ENCODE data around the gene TENT4A.

Gene TENT4A

DNA sequence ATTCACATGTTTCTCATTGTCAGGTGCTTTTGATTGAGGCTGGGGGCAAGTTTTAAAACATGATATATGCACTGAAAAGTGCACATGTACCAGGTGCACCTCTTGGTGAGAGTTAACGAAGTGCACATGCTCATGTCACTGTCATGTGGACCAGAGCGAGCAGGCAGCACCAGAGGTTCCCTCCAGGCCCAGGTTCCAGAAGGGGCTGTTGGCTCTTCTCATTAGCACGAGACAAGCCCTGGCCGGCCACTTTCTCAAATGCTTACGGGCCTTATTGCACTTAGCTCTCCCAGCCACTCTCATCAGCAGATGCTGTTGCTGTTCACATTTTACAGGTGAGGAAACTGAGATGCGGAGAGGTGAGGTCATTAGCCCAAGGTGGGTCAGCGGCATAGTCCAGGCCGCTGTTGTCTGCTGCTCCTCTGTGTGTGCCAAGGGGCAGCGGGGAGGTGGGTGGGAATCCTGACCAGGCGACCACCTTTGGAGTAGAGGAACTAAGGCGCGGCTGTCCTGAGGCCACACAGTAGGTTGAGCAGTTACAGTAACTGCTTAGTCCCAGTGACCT lies 27.4 kb downstream of the TENT4A start:
- H3K4me3 Mint-ChIP-seq, result no peak overlapping the region
- H3K36me3 Mint-ChIP-seq (ENCODE audit: low read depth), result peaks cover 35% of the 10 kb centered on the region
- no peaks in the 10 kb centered on the region for H3K27me3 Mint-ChIP-seq (ENCODE audit: low read depth)
- H3K4me1 Mint-ChIP-seq (ENCODE audit: low read depth), result peaks cover 18% of the 10 kb centered on the region
- H3K27ac Mint-ChIP-seq, result no peak overlapping the region
- no peaks in the 10 kb centered on the region for H3K9me3 Mint-ChIP-seq

GRCh38 chr5:6742081-6742758 lies 29.0 kb downstream of the TENT4A start:
- no peaks in the 10 kb centered on the region for H3K9me3 Mint-ChIP-seq
- H3K27ac Mint-ChIP-seq, result no peak overlapping the region

DNA sequence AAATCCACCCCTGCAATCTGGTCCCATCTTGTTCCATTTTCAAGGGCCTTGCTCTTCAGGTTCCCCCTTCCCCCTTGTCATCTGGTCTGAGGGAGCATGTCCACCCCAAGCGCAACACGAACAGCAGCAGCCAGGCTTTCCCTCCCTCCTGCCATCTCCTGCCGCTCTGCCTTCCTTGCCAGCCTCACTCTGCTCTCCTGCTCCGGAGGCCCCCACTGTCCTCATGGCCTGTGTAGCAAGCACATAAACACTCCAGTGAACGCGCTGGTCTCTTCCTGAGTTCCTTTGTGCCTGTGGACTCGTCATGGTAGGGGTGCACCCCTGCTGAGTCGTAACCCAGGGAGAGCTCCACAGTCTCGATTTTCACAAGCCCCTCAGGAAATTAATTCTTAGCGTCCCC lies 29.9 kb downstream of the TENT4A start:
- H3K4me3 Mint-ChIP-seq, result no peak overlapping the region
- H3K4me1 Mint-ChIP-seq (ENCODE audit: low read depth), result no peaks in the 10 kb centered on the region
- H3K27ac Mint-ChIP-seq, result peak overlapping the region; percentile 63
- peaks cover 35% of the 10 kb centered on the region for H3K36me3 Mint-ChIP-seq (ENCODE audit: low read depth)
- H3K9me3 Mint-ChIP-seq, result no peaks in the 10 kb centered on the region
- no peaks in the 10 kb centered on the region for H3K27me3 Mint-ChIP-seq (ENCODE audit: low read depth)

More at GRCh38 chr5:6742081-6742758, 29.0 kb downstream of the TENT4A start:
- Mint-ChIP-seq H3K27me3 (ENCODE audit: low read depth) (no peaks in the 10 kb centered on the region), H3K4me3 (no peak overlapping the region), H3K4me1 (ENCODE audit: low read depth) (peaks cover 5% of the 10 kb centered on the region), H3K36me3 (ENCODE audit: low read depth) (peaks cover 38% of the 10 kb centered on the region)

GRCh38 chr5:6744841-6745705 lies 31.8 kb downstream of the TENT4A start:
- peaks cover 34% of the 10 kb centered on the region for H3K36me3 Mint-ChIP-seq (ENCODE audit: low read depth)

DNA sequence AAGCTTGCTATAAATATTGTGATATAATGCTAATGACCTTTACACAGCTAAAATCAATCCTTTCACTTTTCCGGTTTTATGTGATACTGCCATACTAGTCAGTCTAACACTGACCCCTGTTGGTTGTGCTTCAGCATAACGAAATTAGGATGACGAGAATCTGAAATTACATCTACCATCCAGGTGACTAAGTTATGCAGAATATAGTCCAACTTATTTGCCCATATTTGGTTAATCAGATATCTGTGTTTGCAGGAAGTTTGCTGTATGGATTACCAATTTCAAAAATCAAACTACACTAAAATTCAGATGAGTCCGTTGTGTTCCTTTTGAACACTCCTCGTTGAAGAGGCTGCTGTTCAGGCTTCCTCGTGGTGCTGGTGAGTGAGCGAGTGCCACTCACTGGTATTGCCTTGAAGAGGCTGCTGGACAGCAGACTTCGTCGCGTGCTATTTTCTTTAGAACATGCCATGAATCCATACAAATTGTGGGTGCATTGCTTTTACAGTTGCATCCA lies 32.5 kb downstream of the TENT4A start:
- Mint-ChIP-seq H3K27ac (no peak overlapping the region), H3K4me3 (no peak overlapping the region), H3K9me3 (no peaks in the 10 kb centered on the region), H3K4me1 (ENCODE audit: low read depth) (no peaks in the 10 kb centered on the region), H3K36me3 (ENCODE audit: low read depth) (peaks cover 30% of the 10 kb centered on the region), H3K27me3 (ENCODE audit: low read depth) (no peaks in the 10 kb centered on the region)

More at GRCh38 chr5:6744841-6745705, 31.8 kb downstream of the TENT4A start:
- Mint-ChIP-seq H3K9me3 (no peaks in the 10 kb centered on the region), H3K27me3 (ENCODE audit: low read depth) (no peaks in the 10 kb centered on the region), H3K4me3 (no peak overlapping the region), H3K4me1 (ENCODE audit: low read depth) (no peaks in the 10 kb centered on the region), H3K27ac (no peak overlapping the region)

- Mint-ChIP-seq H3K9me3 (no peaks in the 10 kb centered on the region), H3K27ac (no peak overlapping the region), H3K27me3 (ENCODE audit: low read depth) (no peaks in the 10 kb centered on the region), H3K4me3 (no peak overlapping the region), H3K36me3 (ENCODE audit: low read depth) (peaks cover 31% of the 10 kb centered on the region), H3K4me1 (ENCODE audit: low read depth) (peaks cover under 1% of the 10 kb centered on the region)
Observed at GRCh38 chr5:6746244-6746643, 33.0 kb downstream of the TENT4A start.

DNA sequence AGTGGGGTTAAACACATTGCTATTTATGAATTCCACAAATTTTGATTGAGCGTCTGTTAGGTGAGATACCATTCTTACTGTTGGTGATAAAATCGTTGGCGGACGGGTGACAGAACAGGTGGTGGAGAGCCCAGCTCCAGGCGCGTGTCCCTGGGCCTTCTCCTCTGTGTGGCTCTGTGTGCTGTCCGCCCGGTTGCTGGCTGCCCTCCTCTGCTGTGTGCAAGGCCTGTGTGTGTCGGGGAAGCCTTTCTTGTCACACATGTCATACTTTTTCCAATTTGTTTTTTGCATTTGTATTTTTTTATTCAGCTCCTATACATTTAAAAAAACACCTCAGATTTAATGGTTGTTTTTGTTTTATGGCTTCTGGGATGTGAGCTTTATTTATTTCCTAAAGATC lies 33.9 kb downstream of the TENT4A start:
- Mint-ChIP-seq H3K27ac (no peak overlapping the region), H3K36me3 (ENCODE audit: low read depth) (peaks cover 36% of the 10 kb centered on the region), H3K9me3 (no peaks in the 10 kb centered on the region), H3K27me3 (ENCODE audit: low read depth) (no peaks in the 10 kb centered on the region), H3K4me1 (ENCODE audit: low read depth) (peaks cover 1% of the 10 kb centered on the region), H3K4me3 (no peak overlapping the region)

DNA sequence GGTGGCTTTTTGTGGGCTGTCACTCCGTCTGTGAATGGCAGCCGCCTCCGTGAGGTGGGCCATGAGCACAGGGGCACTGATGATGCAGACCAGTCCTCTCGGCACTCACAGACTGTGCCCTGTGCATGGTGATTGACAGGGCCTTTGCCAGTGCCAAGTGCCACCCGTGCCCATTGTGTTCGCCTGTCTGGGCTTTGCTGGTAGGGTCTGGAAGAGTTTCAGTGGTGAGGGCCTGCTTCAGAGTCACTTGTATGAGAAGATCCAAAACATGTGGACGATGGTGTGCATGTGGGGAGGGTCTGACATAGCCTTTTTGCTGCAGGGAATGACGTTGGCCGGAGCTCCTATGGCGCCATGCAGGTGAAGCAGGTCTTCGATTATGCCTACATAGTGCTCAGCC lies 34.9 kb downstream of the TENT4A start:
- no peaks in the 10 kb centered on the region for H3K9me3 Mint-ChIP-seq
- no peaks in the 10 kb centered on the region for H3K27me3 Mint-ChIP-seq (ENCODE audit: low read depth)
- no peak overlapping the region for H3K27ac Mint-ChIP-seq
- peaks cover 1% of the 10 kb centered on the region for H3K4me1 Mint-ChIP-seq (ENCODE audit: low read depth)
- no peak overlapping the region for H3K4me3 Mint-ChIP-seq
- peaks cover 40% of the 10 kb centered on the region for H3K36me3 Mint-ChIP-seq (ENCODE audit: low read depth)

- H3K9me3 Mint-ChIP-seq, result no peaks in the 10 kb centered on the region
- H3K4me1 Mint-ChIP-seq (ENCODE audit: low read depth), result peaks cover 1% of the 10 kb centered on the region
- no peak overlapping the region for H3K4me3 Mint-ChIP-seq
- H3K27me3 Mint-ChIP-seq (ENCODE audit: low read depth), result no peaks in the 10 kb centered on the region
- no peak overlapping the region for H3K27ac Mint-ChIP-seq
- H3K36me3 Mint-ChIP-seq (ENCODE audit: low read depth), result peaks cover 47% of the 10 kb centered on the region
Observed at GRCh38 chr5:6749026-6749716, 35.9 kb downstream of the TENT4A start.

- H3K4me1 Mint-ChIP-seq (ENCODE audit: low read depth), result peaks cover 1% of the 10 kb centered on the region
- H3K9me3 Mint-ChIP-seq, result no peaks in the 10 kb centered on the region
- no peak overlapping the region for H3K27ac Mint-ChIP-seq
- peaks cover 51% of the 10 kb centered on the region for H3K36me3 Mint-ChIP-seq (ENCODE audit: low read depth)
- H3K4me3 Mint-ChIP-seq, result no peak overlapping the region
- H3K27me3 Mint-ChIP-seq (ENCODE audit: low read depth), result no peaks in the 10 kb centered on the region
Observed at GRCh38 chr5:6750142-6750840, 37.1 kb downstream of the TENT4A start.

DNA sequence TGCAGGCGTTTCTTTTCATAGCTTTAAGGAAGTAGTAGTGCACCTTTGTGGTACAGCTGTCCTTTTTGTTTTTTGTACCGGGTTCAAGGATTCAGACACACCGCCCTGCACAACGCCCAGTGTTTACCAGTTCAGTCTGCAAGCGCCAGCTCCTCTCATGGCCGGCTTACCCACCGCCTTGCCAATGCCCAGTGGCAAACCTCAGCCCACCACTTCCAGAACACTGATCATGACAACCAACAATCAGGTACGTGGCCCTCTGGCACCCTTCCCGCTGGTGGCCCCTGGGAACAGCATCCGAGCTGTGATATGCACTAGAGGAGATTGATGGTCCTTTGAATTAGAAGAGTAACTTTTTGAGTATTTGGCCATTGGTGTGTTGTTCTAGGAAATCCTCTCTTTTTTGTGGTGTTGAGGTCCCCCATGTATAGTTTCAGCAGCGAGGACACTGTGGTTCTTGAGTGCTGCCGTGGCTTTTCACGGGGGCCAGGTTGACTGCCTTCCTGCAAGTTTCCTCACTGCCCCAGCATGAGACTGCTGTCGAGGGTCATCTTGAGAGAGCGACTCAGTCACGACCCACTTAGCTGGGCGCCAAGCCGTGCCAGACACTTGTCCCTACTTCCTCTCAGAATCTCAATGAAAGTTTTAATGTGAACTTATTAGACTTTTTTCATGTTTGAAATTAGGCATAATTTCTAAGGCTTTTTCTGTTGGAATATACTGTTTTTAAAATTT lies 37.9 kb downstream of the TENT4A start:
- H3K9me3 Mint-ChIP-seq, result no peaks in the 10 kb centered on the region
- H3K27ac Mint-ChIP-seq, result no peak overlapping the region
- H3K4me1 Mint-ChIP-seq (ENCODE audit: low read depth), result peaks cover 1% of the 10 kb centered on the region
- H3K27me3 Mint-ChIP-seq (ENCODE audit: low read depth), result no peaks in the 10 kb centered on the region
- H3K4me3 Mint-ChIP-seq, result no peak overlapping the region
- H3K36me3 Mint-ChIP-seq (ENCODE audit: low read depth), result peaks cover 54% of the 10 kb centered on the region

DNA sequence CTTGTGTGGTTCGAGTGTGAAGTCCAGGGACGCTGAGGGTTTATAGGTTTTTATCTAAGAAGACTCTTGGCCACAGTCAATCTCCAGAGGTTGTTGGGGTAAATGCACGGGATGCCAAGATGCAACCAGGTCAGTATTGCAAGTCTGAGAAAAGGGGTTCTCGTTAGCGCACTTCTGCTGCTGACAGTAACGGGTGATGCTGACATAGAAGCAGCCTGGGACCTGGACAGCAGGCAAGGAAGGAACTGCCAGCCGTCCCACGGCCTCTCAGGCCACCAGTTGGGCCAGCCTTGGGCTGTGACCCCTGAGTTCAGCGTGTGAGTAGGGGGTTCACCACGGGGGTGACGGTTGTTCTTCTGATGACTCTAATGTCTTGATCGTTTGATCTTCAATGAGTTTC lies 39.0 kb downstream of the TENT4A start:
- H3K4me1 Mint-ChIP-seq (ENCODE audit: low read depth), result peaks cover 1% of the 10 kb centered on the region
- no peak overlapping the region for H3K4me3 Mint-ChIP-seq
- H3K27ac Mint-ChIP-seq, result no peak overlapping the region
- H3K36me3 Mint-ChIP-seq (ENCODE audit: low read depth), result peaks cover 59% of the 10 kb centered on the region
- no peaks in the 10 kb centered on the region for H3K9me3 Mint-ChIP-seq
- H3K27me3 Mint-ChIP-seq (ENCODE audit: low read depth), result no peaks in the 10 kb centered on the region

GRCh38 chr5:6752782-6753181 lies 39.5 kb downstream of the TENT4A start:
- no peaks in the 10 kb centered on the region for H3K27me3 Mint-ChIP-seq (ENCODE audit: low read depth)
- H3K36me3 Mint-ChIP-seq (ENCODE audit: low read depth), result peaks cover 58% of the 10 kb centered on the region
- H3K27ac Mint-ChIP-seq, result no peak overlapping the region
- H3K4me3 Mint-ChIP-seq, result no peak overlapping the region
- peaks cover 1% of the 10 kb centered on the region for H3K4me1 Mint-ChIP-seq (ENCODE audit: low read depth)
- H3K9me3 Mint-ChIP-seq, result no peaks in the 10 kb centered on the region
